Spinal cord (tissue), 10 donors: ENCODE data around the gene EPSTI1. TPM values are rescaled to one million over a fixed set of nuclear protein-coding genes. Genes with fewer than 3 reads are reported as not detected.
"Not testable (repeated sequence)": the region's sequence is repeated elsewhere in the genome, so short reads cannot be mapped to it uniquely, and the experiment has no call there.

Experiments used
- DNase-seq, 6 donors: peaks; one replicate each; pipeline versions ENCODE4 v3.0.0 to v3.0.0-alpha.2; 2013 to 2015; ENCODE audit warnings: low spot score in 6 of 6, low read depth in 4 of 6
- H3K27ac ChIP-seq: one replicate; pipeline ENCODE4 v1.5.1; 2013; ENCODE audit warnings: low read depth, low read length, control low read depth
- H3K27me3 ChIP-seq: one replicate; pipeline ENCODE4 v1.6.1; 2013; ENCODE audit warnings: low read length; ENCODE audit not compliant: control insufficient read depth, insufficient read depth
- H3K36me3 ChIP-seq: one replicate; pipeline ENCODE4 v1.6.1; 2013; ENCODE audit warnings: low read length; ENCODE audit not compliant: control insufficient read depth, insufficient read depth
- H3K4me1 ChIP-seq: one replicate; pipeline ENCODE4 v1.6.1; 2013; ENCODE audit warnings: low read length; ENCODE audit not compliant: control insufficient read depth, insufficient read depth
- H3K4me3 ChIP-seq: one replicate; pipeline ENCODE4 v1.5.1; 2013; ENCODE audit warnings: low read depth, low read length, control low read depth
- H3K9me3 ChIP-seq: one replicate; pipeline ENCODE4 v1.6.1; 2013; ENCODE audit warnings: low read length; ENCODE audit not compliant: control insufficient read depth, insufficient read depth
- WGBS: methylation state at CpG from one replicate; pipeline ENCODE4 v1.1.5; 2013; ENCODE audit warnings: missing lambda C conversion rate; ENCODE audit not compliant: insufficient coverage; 5-methylcytosine and 5-hydroxymethylcytosine counted together
- polyA plus RNA-seq, 2 donors: library from polyadenylated mRNA; unstranded; fragments of 120-200 nt; gene quantifications; one replicate each; pipeline ENCODE4 v1.2.1, GENCODE V29; 2013; ENCODE audit not compliant: insufficient read length in 2 of 2
- total RNA-seq, 2 donors: library from RNA; depleted of rRNA in 1 of 2; stranded (reverse); fragments of 120-200 nt in 1 of 2; fragments of >200 nt in 1 of 2; gene quantifications; one replicate each; pipeline versions ENCODE4 v1.2.3 to v1.2.4, GENCODE V29; 2013 to 2014
- donor health status: healthy.

The EPSTI1 gene
- total and polyA plus RNA-seq, 4 donors: 3.8 to 16.0 (median 4.5) TPM

- H3K27ac ChIP-seq: peak overlapping the region; percentile 91
- no peak overlapping the region for H3K4me3 ChIP-seq
- H3K9me3 ChIP-seq: no peaks in the 10 kb centered on the region
- peaks cover 6% of the 10 kb centered on the region for H3K27me3 ChIP-seq
- peaks cover 11% of the 10 kb centered on the region for H3K4me1 ChIP-seq
- no peak for DNase-seq
- no peaks in the 10 kb centered on the region for H3K36me3 ChIP-seq
- WGBS: 83% methylated on average over 1 of the region's 4 CpGs
These were observed 702 bp upstream of the EPSTI1 start for GRCh38 chr13:42992764-42993122.

GRCh38 chr13:42991233-42991897, 676 bp downstream of the EPSTI1 start:
- H3K4me1 ChIP-seq: peaks cover 11% of the 10 kb centered on the region
- not testable (repeated sequence) for H3K36me3 ChIP-seq, H3K27me3 ChIP-seq, DNase-seq, H3K9me3 ChIP-seq
- peak overlapping the region; percentile 86 for H3K4me3 ChIP-seq
- 43% methylated on average over 4 of the region's 15 CpGs for WGBS
- peak overlapping the region; percentile 91 for H3K27ac ChIP-seq

GRCh38 chr13:42990291-42991232, 1.5 kb downstream of the EPSTI1 start:
- Histone ChIP-seq H3K4me3 (no peak overlapping the region), H3K9me3 (no peaks in the 10 kb centered on the region), H3K4me1 (peaks cover 11% of the 10 kb centered on the region), H3K27ac (peak overlapping the region; percentile 72), H3K27me3 (peaks cover 6% of the 10 kb centered on the region), H3K36me3 (no peaks in the 10 kb centered on the region)
- WGBS: 80% methylated on average over 1 of the region's 10 CpGs
- peak in 2 of 6 donors; percentile 76 to 78 for DNase-seq

GRCh38 chr13:42986176-42986574, 5.9 kb downstream of the EPSTI1 start:
- Histone ChIP-seq H3K4me1 (peaks cover 1% of the 10 kb centered on the region), H3K36me3 (no peaks in the 10 kb centered on the region)

GRCh38 chr13:42985312-42986175, 6.5 kb downstream of the EPSTI1 start:
- Histone ChIP-seq H3K4me3 (no peak overlapping the region), H3K36me3 (no peaks in the 10 kb centered on the region), H3K4me1 (no peaks in the 10 kb centered on the region), H3K27ac (no peak overlapping the region), H3K9me3 (no peaks in the 10 kb centered on the region), H3K27me3 (no peaks in the 10 kb centered on the region)
- no peak for DNase-seq
- 70% methylated on average over 6 of the region's 8 CpGs for WGBS

More at GRCh38 chr13:42986176-42986574, 5.9 kb downstream of the EPSTI1 start:
- DNase-seq: no peak
- H3K27me3 ChIP-seq: no peaks in the 10 kb centered on the region
- H3K27ac ChIP-seq: no peak overlapping the region
- 69% methylated on average over 3 of the region's 7 CpGs for WGBS
- no peaks in the 10 kb centered on the region for H3K9me3 ChIP-seq
- no peak overlapping the region for H3K4me3 ChIP-seq

- no peaks in the 10 kb centered on the region for H3K4me1 ChIP-seq
- H3K27me3 ChIP-seq: no peaks in the 10 kb centered on the region
- no peak for DNase-seq
- no peak overlapping the region for H3K4me3 ChIP-seq
- no peak overlapping the region for H3K27ac ChIP-seq
- WGBS: no CpG with 5 or more reads among the region's 1 CpG
- no peaks in the 10 kb centered on the region for H3K36me3 ChIP-seq
- peaks cover 2% of the 10 kb centered on the region for H3K9me3 ChIP-seq
These were observed 7.3 kb downstream of the EPSTI1 start for GRCh38 chr13:42984691-42985090.

- Histone ChIP-seq H3K4me1 (no peaks in the 10 kb centered on the region), H3K4me3 (no peak overlapping the region)
These were observed 8.0 kb downstream of the EPSTI1 start for GRCh38 chr13:42984026-42984425.

GRCh38 chr13:42981853-42982252, 10.2 kb downstream of the EPSTI1 start:
- no peaks in the 10 kb centered on the region for H3K27me3 ChIP-seq
- no peak for DNase-seq
- H3K27ac ChIP-seq: no peak overlapping the region
- 100% methylated on average over 1 of the region's 1 CpG for WGBS
- peaks cover 2% of the 10 kb centered on the region for H3K9me3 ChIP-seq
- no peaks in the 10 kb centered on the region for H3K4me1 ChIP-seq
- H3K36me3 ChIP-seq: no peaks in the 10 kb centered on the region
- no peak overlapping the region for H3K4me3 ChIP-seq

More at GRCh38 chr13:42984026-42984425, 8.0 kb downstream of the EPSTI1 start:
- no peak overlapping the region for H3K27ac ChIP-seq
- no peak for DNase-seq
- H3K27me3 ChIP-seq: no peaks in the 10 kb centered on the region
- H3K36me3 ChIP-seq: no peaks in the 10 kb centered on the region
- peaks cover 2% of the 10 kb centered on the region for H3K9me3 ChIP-seq

- WGBS: 57% methylated on average over 1 of the region's 3 CpGs
These were observed 10.7 kb downstream of the EPSTI1 start for GRCh38 chr13:42981317-42981716.

More at GRCh38 chr13:42981317-42981716, 10.7 kb downstream of the EPSTI1 start:
- Histone ChIP-seq H3K9me3 (peaks cover 2% of the 10 kb centered on the region), H3K27me3 (no peaks in the 10 kb centered on the region), H3K4me3 (no peak overlapping the region), H3K4me1 (no peaks in the 10 kb centered on the region), H3K27ac (no peak overlapping the region), H3K36me3 (no peaks in the 10 kb centered on the region)
- DNase-seq: no peak
